Calu3 (cell line): ENCODE results near the gene ZC3H7B. TPM values are rescaled to one million over a fixed set of nuclear protein-coding genes. Genes with fewer than 3 reads are reported as not detected.

Source experiments
- BruUV-seq: library from RNA; stranded (reverse); fragments of 400-500 nt; replicated peaks from 2 replicates; lab custom pipeline; 2021; lab: Mats Ljungman, UMichigan
- CTCF ChIA-PET: fragments of 300-600 bp; sonication (Branson Sonifier 250); formaldehyde crosslinking; loops from one replicate; lab custom pipeline; 2022; ENCODE audit warnings: antibody characterized with exemption; lab: Charles Lee
- DNase-seq: peaks from one replicate; pipeline ENCODE4 v3.0.0; 2022
- H3K27ac Mint-ChIP-seq: one replicate; pipeline ENCODE4 v1.8.0; 2022; ENCODE audit warnings: mixed read lengths; ENCODE audit not compliant: unreplicated experiment
- H3K27me3 Mint-ChIP-seq: one replicate; pipeline ENCODE4 v1.8.0; 2022; ENCODE audit warnings: mixed read lengths; ENCODE audit not compliant: unreplicated experiment
- H3K36me3 Mint-ChIP-seq: one replicate; pipeline ENCODE4 v1.8.0; 2022; ENCODE audit warnings: mild to moderate bottlenecking, moderate library complexity, mixed read lengths; ENCODE audit not compliant: insufficient read depth, unreplicated experiment
- H3K4me1 Mint-ChIP-seq: one replicate; pipeline ENCODE4 v1.8.0; 2022; ENCODE audit warnings: mild to moderate bottlenecking, low read depth, mixed read lengths; ENCODE audit not compliant: unreplicated experiment
- H3K4me3 Mint-ChIP-seq: one replicate; pipeline ENCODE4 v1.8.0; 2022; ENCODE audit warnings: mild to moderate bottlenecking, low read depth, moderate library complexity, mixed read lengths; ENCODE audit not compliant: unreplicated experiment
- H3K9me3 Mint-ChIP-seq: one replicate; pipeline ENCODE4 v1.8.0; 2022; ENCODE audit warnings: low read depth, mixed read lengths; ENCODE audit not compliant: unreplicated experiment
- CTCF ChIP-seq: fragments of 200-600 bp; IDR thresholded peaks from one replicate; pipeline ENCODE4 v1.8.0; 2022; ENCODE audit warnings: antibody characterized with exemption; ENCODE audit not compliant: unreplicated experiment
- intact Hi-C: fragments of 100-400 bp; cut with micrococcal nuclease; formaldehyde crosslinking; loops from one replicate; pipeline ENCODE4 v1.10.0; 2022; ENCODE audit not compliant: unreplicated experiment
- total RNA-seq: library from RNA; stranded (reverse); gene quantifications from 2 replicates; pipeline ENCODE4 v1.2.3, GENCODE V29; 2022

The ZC3H7B gene
- total RNA-seq, 1 experiment from 2014 or later: 53.5 TPM

DNA sequence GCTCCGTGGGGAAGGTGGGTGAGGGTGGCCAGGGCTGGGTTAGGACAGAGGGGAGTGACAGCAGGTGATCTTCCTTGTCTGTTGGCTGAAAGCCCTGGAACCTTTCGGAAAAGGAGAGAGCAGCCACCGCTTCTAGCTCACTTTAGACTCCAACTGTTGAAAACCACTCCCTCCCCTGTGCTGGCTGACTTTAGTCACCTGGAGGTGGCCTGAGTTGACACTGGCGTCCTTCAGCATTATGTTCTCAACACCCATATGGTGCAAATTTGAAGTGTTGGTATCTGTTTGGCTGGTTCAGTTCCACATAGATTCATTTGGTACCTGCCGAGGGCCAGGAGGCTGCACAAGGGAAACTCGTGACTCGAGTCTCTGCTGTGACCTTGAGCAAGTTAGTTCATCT is 28.8 kb downstream of the ZC3H7B start:
- no peak overlapping the region for H3K4me3 Mint-ChIP-seq
- CTCF ChIA-PET: interaction anchor here (0.6 kb wide), 1 partner anchor 48 kb away, joined by 4 read pairs; no protein-coding TSS in a partner anchor
- BruUV-seq: no TSS peak
- no peaks in the 10 kb centered on the region for H3K9me3 Mint-ChIP-seq
- DNase-seq: no peak
- TF ChIP-seq CTCF: no peak
- H3K4me1 Mint-ChIP-seq: no peaks in the 10 kb centered on the region
- H3K36me3 Mint-ChIP-seq: peaks cover 34% of the 10 kb centered on the region
- intact Hi-C loops: no loop called here
- H3K27ac Mint-ChIP-seq: no peak overlapping the region
- no peaks in the 10 kb centered on the region for H3K27me3 Mint-ChIP-seq

- intact Hi-C loops: no loop called here
- Mint-ChIP-seq H3K4me3 (no peak overlapping the region), H3K27me3 (no peaks in the 10 kb centered on the region), H3K36me3 (peaks cover 30% of the 10 kb centered on the region), H3K9me3 (no peaks in the 10 kb centered on the region), H3K27ac (no peak overlapping the region), H3K4me1 (no peaks in the 10 kb centered on the region)
- no TSS peak for BruUV-seq
- no peak for TF ChIP-seq CTCF
- DNase-seq: no peak
- CTCF ChIA-PET: no interaction called here
Measured at GRCh38 chr22:41332217-41332939, 31.1 kb downstream of the ZC3H7B start.

- no TSS peak for BruUV-seq
- no peaks in the 10 kb centered on the region for H3K9me3 Mint-ChIP-seq
- CTCF ChIA-PET: interaction anchor here (0.6 to 1.3 kb wide), 2 partner anchors 32 to 136 kb away, joined by 3 to 4 read pairs; partner anchors contain the start of gene ZC3H7B
Measured at GRCh38 chr22:41333806-41334205, 32.5 kb downstream of the ZC3H7B start.

DNA sequence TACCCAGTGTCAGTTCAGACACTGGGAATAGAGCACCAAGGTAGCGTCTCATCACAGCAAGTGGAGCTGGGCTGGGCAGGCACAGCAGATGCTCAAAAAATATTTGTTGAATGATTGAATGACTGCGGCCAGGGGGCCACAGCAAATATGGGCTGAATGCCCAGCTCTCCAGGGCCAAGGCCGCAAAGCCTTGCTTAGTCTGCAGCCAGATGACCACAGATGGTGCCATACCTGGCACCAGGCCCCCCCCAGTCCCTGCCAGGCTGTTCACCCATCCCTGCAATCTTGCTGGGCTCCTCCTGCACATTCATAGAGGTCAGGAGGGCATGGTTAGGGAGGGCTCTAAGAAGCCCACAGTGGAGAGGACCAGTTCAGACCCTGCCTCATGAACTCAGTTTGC is 32.9 kb downstream of the ZC3H7B start:
- Mint-ChIP-seq H3K9me3 (no peaks in the 10 kb centered on the region), H3K27me3 (no peaks in the 10 kb centered on the region), H3K4me3 (no peak overlapping the region), H3K36me3 (peaks cover 33% of the 10 kb centered on the region), H3K27ac (no peak overlapping the region), H3K4me1 (no peaks in the 10 kb centered on the region)
- CTCF ChIA-PET: interaction anchor here (0.6 to 1.3 kb wide), 2 partner anchors 33 to 136 kb away, joined by 3 to 4 read pairs; partner anchors contain the start of gene ZC3H7B
- no peak for DNase-seq
- TF ChIP-seq CTCF: no peak
- intact Hi-C loops: no loop called here
- no TSS peak for BruUV-seq

More at GRCh38 chr22:41333806-41334205, 32.5 kb downstream of the ZC3H7B start:
- DNase-seq: no peak
- no peak for TF ChIP-seq CTCF
- H3K27ac Mint-ChIP-seq: no peak overlapping the region
- H3K4me1 Mint-ChIP-seq: no peaks in the 10 kb centered on the region
- intact Hi-C loops: no loop called here
- H3K4me3 Mint-ChIP-seq: no peak overlapping the region
- no peaks in the 10 kb centered on the region for H3K27me3 Mint-ChIP-seq
- peaks cover 29% of the 10 kb centered on the region for H3K36me3 Mint-ChIP-seq
